OCI-LY7 (cell line): ENCODE data around the gene PIGL. TPM values are rescaled to one million over a fixed set of nuclear protein-coding genes. Genes with fewer than 3 reads are reported as not detected.

ENCODE experiments used
- BruUV-seq: library from RNA; stranded (reverse); fragments of 400-500 nt; replicated peaks from 2 replicates; lab custom pipeline; 2021; lab: Mats Ljungman, UMichigan
- CTCF ChIA-PET: fragments of 300-600 bp; sonication (Branson Sonifier 250); formaldehyde crosslinking; loops from one replicate; lab custom pipeline; 2022; ENCODE audit warnings: antibody characterized with exemption; ENCODE audit not compliant: unreplicated experiment; lab: Charles Lee
- POLR2A ChIA-PET: fragments of 300-600 bp; sonication (Branson Sonifier 250); formaldehyde crosslinking; loops from one replicate; lab custom pipeline; 2022; ENCODE audit warnings: antibody characterized with exemption; lab: Charles Lee
- DNase-seq: peaks from one replicate; pipeline ENCODE4 v3.0.0-alpha.2; 2015; ENCODE audit warnings: low spot score
- H2AFZ ChIP-seq: fragments of 200-600 bp; sonication (generic), shearing (Covaris generic); 2 replicates; pipeline ENCODE4 v1.6.1; 2014; ENCODE audit warnings: mild to moderate bottlenecking, antibody characterized with exemption, low read length, moderate library complexity
- H3K27ac ChIP-seq: fragments of 200-600 bp; sonication (generic); 2 replicates; pipeline ENCODE4 v1.5.1; 2014; ENCODE audit warnings: mixed run types, low read depth, mild to moderate bottlenecking, moderate library complexity, low read length, inconsistent platforms; ENCODE audit not compliant: poor library complexity, severe bottlenecking
- H3K36me3 ChIP-seq: fragments of 200-600 bp; sonication (generic); 2 replicates; pipeline ENCODE4 v1.6.1; 2014; ENCODE audit warnings: mild to moderate bottlenecking, antibody characterized with exemption, low read length, moderate library complexity, mixed read lengths; ENCODE audit not compliant: insufficient read depth
- H3K4me1 ChIP-seq: fragments of 200-600 bp; sonication (generic); 2 replicates; pipeline ENCODE4 v1.5.1; 2014; ENCODE audit warnings: mild to moderate bottlenecking, low read length; ENCODE audit not compliant: insufficient read depth, poor library complexity, severe bottlenecking
- H3K4me2 ChIP-seq: fragments of 200-600 bp; sonication (generic); 2 replicates; pipeline ENCODE4 v1.6.1; 2014; ENCODE audit warnings: mild to moderate bottlenecking, low read length
- H3K4me3 ChIP-seq: fragments of 200-600 bp; sonication (generic); 2 replicates; pipeline ENCODE4 v1.5.1; 2014; ENCODE audit warnings: mild to moderate bottlenecking, low read depth, low read length; ENCODE audit not compliant: poor library complexity, severe bottlenecking
- H3K79me2 ChIP-seq: fragments of 200-600 bp; sonication (generic); 2 replicates; pipeline ENCODE4 v1.6.1; 2016; ENCODE audit warnings: low read depth, mild to moderate bottlenecking, low read length, moderate library complexity, mixed read lengths; ENCODE audit not compliant: insufficient read depth
- H3K9me2 ChIP-seq: fragments of 200-600 bp; sonication (generic); 2 replicates; pipeline ENCODE4 v1.6.1; 2016; ENCODE audit warnings: mild to moderate bottlenecking, low read length, mixed read lengths; ENCODE audit not compliant: insufficient read depth
- H3K9me3 ChIP-seq: fragments of 200-600 bp; sonication (generic); 2 replicates; pipeline ENCODE4 v1.6.1; 2014; ENCODE audit warnings: mild to moderate bottlenecking, mixed run types, low read length, mixed read lengths
- H4K20me1 ChIP-seq: fragments of 200-600 bp; sonication (generic); 2 replicates; pipeline ENCODE4 v1.6.1; 2014; ENCODE audit warnings: mild to moderate bottlenecking, antibody characterized with exemption, low read length, moderate library complexity, mixed read lengths; ENCODE audit not compliant: insufficient read depth
- EZH2phosphoT487 ChIP-seq: fragments of 200-600 bp; sonication (generic); IDR thresholded peaks from 2 replicates; pipeline ENCODE4 v1.6.1; 2018; ENCODE audit warnings: low read depth, borderline replicate concordance, mild to moderate bottlenecking, mixed run types, antibody characterized with exemption, low read length, moderate library complexity, mixed read lengths
- intact Hi-C: fragments of 100-400 bp; cut with micrococcal nuclease; formaldehyde crosslinking; loops from one replicate; pipeline ENCODE4 v1.10.0; 2022; ENCODE audit not compliant: unreplicated experiment
- total RNA-seq, 2 experiments: library from RNA; depleted of rRNA in 1 of 2; stranded (reverse); fragments of >200 nt in 1 of 2; shearing (Covaris generic) in 1 of 2; gene quantifications; 2 replicates each; pipeline ENCODE4 v1.2.3, GENCODE V29; 2014 to 2022
- TF ChIP-seq, protein P1 (sequence below): fragments of 200-600 bp; sonication (generic); conservative IDR thresholded peaks from 2 replicates; pipeline ENCODE4 v1.5.1; 2014; ENCODE audit warnings: mild to moderate bottlenecking, antibody characterized with exemption, low read length, moderate library complexity, mixed read lengths

Gene PIGL
- total RNA-seq, 2 experiments from 2014 or later: 39.4 to 43.6 TPM

DNA sequence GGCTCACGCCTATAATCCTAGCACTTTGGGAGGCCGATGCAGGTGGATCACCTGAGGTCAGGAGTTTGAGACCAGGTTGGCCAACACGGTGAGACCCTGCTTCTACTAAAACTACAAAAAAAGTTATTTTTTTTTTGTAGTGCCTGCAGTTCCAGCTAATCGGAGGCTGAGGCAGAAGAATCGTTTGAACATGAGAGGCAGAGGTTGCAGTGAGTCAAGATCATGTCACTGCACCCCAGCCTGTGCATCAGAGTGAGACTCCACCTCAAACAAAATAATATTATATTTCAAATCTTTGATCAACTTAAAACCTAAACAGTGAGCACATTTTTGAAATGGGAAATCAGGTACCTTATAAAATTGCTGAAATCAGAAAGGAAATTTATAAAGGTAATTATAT lies 38.2 kb upstream of the PIGL start:
- Histone ChIP-seq H3K4me2 (no peak overlapping the region), H3K27ac (no peak overlapping the region), H3K9me2 (no peaks in the 10 kb centered on the region), H3K4me3 (no peak overlapping the region), H3K79me2 (peaks cover 42% of the 10 kb centered on the region), H3K36me3 (peaks cover 40% of the 10 kb centered on the region), H3K4me1 (no peaks in the 10 kb centered on the region), H3K9me3 (no peaks in the 10 kb centered on the region), H4K20me1 (no peaks in the 10 kb centered on the region), H2AFZ (no peak overlapping the region)
- BruUV-seq: no TSS peak
- intact Hi-C loops: no loop called here
- ChIA-PET CTCF (no interaction called here), POLR2A (no interaction called here)
- TF ChIP-seq EZH2phosphoT487: no peak
- TF ChIP-seq, protein P1, sequence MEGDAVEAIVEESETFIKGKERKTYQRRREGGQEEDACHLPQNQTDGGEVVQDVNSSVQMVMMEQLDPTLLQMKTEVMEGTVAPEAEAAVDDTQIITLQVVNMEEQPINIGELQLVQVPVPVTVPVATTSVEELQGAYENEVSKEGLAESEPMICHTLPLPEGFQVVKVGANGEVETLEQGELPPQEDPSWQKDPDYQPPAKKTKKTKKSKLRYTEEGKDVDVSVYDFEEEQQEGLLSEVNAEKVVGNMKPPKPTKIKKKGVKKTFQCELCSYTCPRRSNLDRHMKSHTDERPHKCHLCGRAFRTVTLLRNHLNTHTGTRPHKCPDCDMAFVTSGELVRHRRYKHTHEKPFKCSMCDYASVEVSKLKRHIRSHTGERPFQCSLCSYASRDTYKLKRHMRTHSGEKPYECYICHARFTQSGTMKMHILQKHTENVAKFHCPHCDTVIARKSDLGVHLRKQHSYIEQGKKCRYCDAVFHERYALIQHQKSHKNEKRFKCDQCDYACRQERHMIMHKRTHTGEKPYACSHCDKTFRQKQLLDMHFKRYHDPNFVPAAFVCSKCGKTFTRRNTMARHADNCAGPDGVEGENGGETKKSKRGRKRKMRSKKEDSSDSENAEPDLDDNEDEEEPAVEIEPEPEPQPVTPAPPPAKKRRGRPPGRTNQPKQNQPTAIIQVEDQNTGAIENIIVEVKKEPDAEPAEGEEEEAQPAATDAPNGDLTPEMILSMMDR: no peak
- no peak for DNase-seq

DNA sequence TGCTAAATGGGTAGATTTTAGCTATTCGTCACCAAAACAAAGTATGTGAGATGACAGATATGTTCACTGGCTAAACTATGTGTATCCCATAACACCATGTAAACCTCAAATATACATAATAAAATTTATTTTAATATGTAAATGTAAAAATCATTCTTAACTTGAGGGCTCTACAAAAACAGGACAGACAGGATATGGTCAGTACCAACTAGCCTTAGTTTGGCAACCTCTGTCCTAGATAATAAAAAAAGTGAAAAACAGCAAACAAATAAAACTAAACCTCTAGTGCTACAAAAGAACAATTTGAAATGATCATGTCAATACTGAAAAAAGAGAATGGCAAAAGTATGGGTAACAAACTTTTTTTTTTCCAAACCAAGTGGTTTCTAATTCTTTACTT lies 35.4 kb upstream of the PIGL start:
- no peak for TF ChIP-seq EZH2phosphoT487
- TF ChIP-seq, protein P1: no peak
- Histone ChIP-seq H3K4me3 (no peak overlapping the region), H4K20me1 (no peaks in the 10 kb centered on the region), H3K36me3 (peaks cover 63% of the 10 kb centered on the region), H3K9me3 (no peaks in the 10 kb centered on the region), H2AFZ (no peak overlapping the region), H3K9me2 (no peaks in the 10 kb centered on the region), H3K4me1 (no peaks in the 10 kb centered on the region), H3K79me2 (peaks cover 36% of the 10 kb centered on the region), H3K27ac (no peak overlapping the region), H3K4me2 (no peak overlapping the region)
- no peak for DNase-seq
- intact Hi-C loops: no loop called here
- ChIA-PET CTCF (no interaction called here), POLR2A (no interaction called here)
- BruUV-seq: no TSS peak

DNA sequence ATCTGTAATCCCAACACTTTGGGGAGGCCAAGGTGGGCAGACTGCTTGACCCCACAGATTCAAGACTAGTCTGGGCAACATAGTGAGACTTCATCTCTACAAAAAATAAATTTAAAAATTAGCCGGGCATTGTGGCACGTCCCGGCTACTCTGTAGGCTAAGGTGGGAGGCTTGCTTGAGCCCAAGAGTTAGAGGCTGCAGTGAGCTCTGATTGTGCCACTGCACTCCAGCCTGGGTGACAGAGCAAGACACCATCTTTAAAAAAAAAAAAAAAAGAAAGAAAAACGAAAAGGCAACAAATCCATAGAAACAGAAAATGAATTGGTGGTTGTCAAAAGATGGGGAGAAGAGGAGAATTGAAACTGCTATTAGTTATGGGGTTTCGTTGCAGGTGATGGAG lies 29.4 kb upstream of the PIGL start:
- no TSS peak for BruUV-seq
- Histone ChIP-seq H3K27ac (no peak overlapping the region), H2AFZ (no peak overlapping the region), H3K9me2 (no peaks in the 10 kb centered on the region), H3K9me3 (no peaks in the 10 kb centered on the region), H3K4me2 (no peak overlapping the region), H3K36me3 (peaks cover 69% of the 10 kb centered on the region), H4K20me1 (0 out of 2 replicates have a peak, but pooled peaks cover 4% of the 10 kb centered on the region), H3K79me2 (peaks cover 15% of the 10 kb centered on the region; the same call in 1 of the 2 replicates), H3K4me3 (no peak overlapping the region), H3K4me1 (peaks cover 15% of the 10 kb centered on the region)
- TF ChIP-seq, protein P1: no peak
- no peak for TF ChIP-seq EZH2phosphoT487
- DNase-seq: no peak
- intact Hi-C loops: no loop called here
- CTCF ChIA-PET: no interaction called here
- POLR2A ChIA-PET: interaction anchor here (0.5 to 1.2 kb wide), 4 partner anchors 87 to 187 kb away, joined by 3 to 5 read pairs (median 3); no protein-coding TSS in a partner anchor
